ENCODE measurements around the gene KLHL13.
"Not testable (repeated sequence)": the region's sequence is repeated elsewhere in the genome, so short reads cannot be mapped to it uniquely, and the experiment has no call there.

The KLHL13 gene

DNA sequence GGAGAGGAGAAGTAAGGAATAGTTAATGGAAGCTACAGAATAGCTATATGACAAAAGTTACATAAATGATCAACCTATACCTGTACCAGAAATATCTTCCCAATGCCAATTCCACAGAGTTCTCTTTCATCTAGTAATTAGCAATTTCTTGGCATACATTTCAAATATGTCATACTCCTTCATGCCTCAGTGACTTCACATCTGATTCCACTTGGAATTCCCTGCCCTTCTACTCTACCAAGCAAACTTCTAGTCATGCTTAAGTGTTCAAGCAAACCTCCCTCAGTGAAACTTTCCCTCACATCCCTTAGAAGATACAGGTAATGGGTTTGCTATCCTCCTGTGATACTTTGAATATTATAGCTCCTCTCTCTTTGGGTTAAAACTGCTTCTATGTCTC, 127.1 kb downstream of the KLHL13 start:
- peak; percentile 25 for DNase-seq

GRCh38 chrX:117987373-117987772, 129.2 kb downstream of the KLHL13 start:
- no peak for DNase-seq

DNA sequence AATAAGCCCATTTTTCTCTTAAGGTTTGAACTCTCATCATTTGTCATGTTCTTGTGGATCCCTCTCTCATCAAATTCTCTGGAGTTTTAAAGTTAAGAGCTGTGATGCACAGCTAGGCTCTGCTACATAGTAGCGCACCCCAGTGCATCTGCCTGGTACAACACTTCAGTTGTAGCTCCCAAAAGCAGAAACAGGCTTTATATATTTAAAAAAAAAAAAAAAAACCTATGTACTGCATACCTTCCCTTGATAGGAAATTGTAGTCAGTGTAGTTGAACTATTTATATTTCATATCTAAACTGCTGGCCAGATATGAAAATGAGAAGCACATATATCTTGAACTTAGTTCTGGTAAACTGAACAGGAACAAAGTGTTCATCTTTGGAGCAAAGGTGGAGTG, 131.4 kb downstream of the KLHL13 start:
- DNase-seq = no peak

DNA sequence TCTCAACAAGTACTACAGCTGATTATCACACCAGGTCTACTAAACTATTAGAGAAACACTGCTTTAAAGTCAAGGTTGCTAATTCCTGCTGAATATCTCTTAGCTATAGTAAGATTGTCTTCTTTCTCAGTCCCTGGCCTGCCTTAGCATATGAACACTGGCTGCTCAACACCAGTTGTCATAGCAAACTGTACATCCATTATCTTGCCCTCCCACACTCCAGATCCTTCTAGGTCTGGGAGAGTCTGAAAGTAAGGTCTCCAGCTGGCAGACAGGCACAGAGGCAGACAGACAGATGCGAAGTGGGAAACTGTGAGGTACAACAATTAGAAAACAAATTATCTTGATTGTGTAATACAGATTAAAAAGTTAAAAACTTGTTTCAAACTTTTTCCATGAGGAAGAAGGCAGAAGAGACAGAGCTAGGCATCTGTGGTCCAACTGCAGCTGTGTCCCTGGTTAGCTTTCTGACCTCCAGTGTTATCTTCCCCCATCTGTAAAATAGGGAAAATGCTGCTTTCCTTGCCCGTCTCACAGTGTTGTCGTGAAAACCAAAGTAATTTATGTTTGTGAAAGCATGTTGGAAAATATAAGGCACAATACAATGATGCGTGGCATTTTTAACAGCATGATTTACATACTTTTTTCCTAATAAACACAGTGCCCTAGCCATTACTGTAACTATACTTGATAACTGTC, 133.8 kb downstream of the KLHL13 start:
- DNase-seq = no peak

DNA sequence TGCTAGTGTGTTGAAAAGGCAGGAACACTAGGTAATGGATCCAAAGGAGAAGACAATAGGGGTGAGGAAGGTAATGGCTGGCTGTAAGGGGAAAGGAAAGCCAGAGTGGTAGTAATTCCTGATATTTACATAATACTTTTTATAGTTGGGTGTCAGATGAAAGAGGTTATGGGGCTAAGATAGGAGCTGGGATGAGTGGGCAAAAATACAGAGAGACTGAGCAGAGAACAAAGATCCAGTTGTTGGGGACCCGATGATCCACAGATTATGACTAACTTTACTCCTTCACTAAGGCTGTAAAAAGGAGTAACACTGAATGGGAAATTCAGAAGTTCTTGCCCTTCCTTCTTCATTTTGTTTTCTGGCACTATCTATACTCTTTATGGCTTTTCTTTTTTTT, 138.2 kb downstream of the KLHL13 start:
- no peak for DNase-seq

GRCh38 chrX:117977526-117977925, 139.1 kb downstream of the KLHL13 start:
- no peak for DNase-seq

DNA sequence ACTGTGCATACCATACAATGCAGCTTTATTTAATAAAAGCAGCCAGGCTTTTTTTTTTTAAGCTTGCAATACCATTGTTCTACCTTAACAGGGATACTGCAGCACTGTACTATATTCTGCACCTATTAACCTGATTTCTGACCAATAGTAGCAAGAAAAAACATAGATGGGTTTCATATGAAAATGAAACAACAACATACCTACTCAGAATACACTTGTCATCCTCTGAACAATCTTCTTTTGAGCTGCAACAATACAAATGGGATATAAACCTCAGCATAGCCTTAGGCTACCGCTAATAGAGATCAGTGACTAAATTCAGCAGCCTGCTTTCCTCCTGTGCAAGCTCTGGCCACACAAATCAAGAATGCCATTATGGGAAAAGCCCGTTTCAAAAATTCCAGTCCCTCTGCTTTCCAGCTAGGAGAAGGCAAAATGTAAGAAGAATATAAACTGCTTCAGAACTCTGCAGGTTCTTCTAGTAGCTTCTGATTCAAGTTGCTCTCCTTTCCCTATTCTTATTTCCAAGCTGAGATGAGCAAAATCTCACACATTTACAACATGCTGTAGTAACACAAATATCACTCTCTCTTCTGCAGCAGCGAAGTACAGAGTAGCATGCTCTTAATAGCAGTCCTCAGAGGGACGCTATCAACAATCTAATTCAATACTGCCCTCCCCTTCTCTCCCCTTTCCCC, 143.4 kb downstream of the KLHL13 start:
- DNase-seq = no peak

- no peak for DNase-seq
Observed at GRCh38 chrX:117972711-117973109, 143.9 kb downstream of the KLHL13 start.

- no peak for DNase-seq
Observed at GRCh38 chrX:117969782-117970181, 146.8 kb downstream of the KLHL13 start.

DNA sequence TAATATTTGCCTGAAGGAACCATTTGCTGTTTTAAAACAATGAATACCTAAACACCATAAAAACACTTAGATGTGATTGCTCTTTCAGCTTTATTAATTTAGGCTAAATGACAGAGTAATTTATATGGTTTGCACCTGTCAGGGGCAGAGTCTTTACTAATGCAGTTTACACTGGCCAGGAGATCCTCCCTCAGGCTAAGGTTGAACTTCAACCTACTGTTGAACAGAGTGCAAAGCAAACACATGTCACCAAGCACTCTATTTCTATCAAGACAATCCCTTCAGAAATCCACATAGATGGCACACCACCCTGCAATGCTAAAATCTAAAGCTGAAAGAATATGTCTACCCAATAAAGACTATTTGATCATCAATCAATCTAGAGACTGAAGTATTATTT, 147.3 kb downstream of the KLHL13 start:
- DNase-seq = peak; percentile 72

- DNase-seq = no peak
Observed at GRCh38 chrX:117959045-117959444, 157.6 kb downstream of the KLHL13 start.

GRCh38 chrX:117957128-117957527, 159.5 kb downstream of the KLHL13 start:
- DNase-seq = no peak

DNA sequence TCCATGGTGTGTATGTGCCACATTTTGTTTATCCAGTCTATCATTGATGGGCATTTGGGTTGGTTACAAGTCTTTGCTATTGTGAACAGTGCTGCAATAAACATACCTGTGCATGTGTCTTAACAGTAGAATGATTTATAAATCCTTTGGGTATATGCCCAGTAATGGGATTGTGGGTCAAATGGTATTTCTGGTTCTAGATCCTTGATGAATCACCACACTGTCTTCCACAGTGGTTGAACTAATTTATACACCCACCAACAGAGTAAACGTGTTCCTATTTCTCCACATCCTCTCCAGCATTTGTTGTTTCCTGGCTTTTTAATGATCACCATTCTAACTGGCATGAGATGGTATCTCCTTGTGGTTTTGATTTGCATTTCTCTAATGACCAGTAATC, 177.3 kb downstream of the KLHL13 start:
- DNase-seq = not testable (repeated sequence)

- no peak for DNase-seq
Observed at GRCh38 chrX:117936118-117936517, 180.5 kb downstream of the KLHL13 start.

DNA sequence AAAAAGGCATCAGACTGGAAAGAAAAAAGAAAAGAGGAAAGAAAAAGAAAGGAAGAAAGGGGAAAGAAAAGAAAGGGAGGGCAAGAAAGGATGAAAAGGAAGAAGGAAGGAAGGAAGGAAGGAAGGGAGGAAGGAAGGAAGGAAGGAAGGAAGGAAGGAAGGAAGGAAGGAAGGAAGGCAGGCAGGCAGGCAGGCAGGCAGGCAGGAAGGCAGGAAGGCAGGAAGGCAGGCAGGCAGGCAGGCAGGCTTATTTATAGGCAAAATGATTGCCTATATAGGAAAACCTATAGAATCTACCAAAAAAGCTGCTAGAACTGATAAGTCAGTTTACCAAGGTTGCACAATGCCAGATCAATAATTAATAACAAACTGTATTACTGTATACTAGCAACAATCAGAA, 186.5 kb downstream of the KLHL13 start:
- DNase-seq = not testable (repeated sequence)

- DNase-seq = no peak
Observed at GRCh38 chrX:117919755-117920154, 196.9 kb downstream of the KLHL13 start.

- DNase-seq = no peak
Observed at GRCh38 chrX:117910216-117910615, 206.4 kb downstream of the KLHL13 start.

- no peak for DNase-seq
Observed at GRCh38 chrX:117898226-117898625, 218.4 kb downstream of the KLHL13 start.

- DNase-seq = no peak
Observed at GRCh38 chrX:117895418-117895817, 221.2 kb downstream of the KLHL13 start.

GRCh38 chrX:117892469-117892868, 224.1 kb downstream of the KLHL13 start:
- no peak for DNase-seq

DNA sequence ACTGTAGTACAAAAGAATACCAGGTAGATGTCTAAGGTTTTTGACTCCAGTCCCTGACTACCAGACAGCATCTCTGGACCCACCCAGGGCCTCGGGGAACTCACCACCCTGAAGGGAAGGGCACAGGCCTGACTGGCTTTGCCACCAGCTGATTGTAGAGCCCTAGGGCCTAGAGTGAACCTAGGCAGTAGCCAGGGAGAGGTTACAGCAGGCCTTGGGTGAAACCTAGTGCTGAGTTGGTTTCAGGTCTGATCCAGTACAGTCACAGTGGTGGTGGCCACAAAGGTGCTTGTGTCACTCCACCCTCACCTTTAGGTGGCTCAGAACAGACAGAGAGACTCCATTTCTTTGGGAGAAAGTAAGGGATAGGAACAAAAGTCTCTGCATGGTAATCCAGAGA, 244.8 kb downstream of the KLHL13 start:
- DNase-seq = no peak

- DNase-seq = no peak
Observed at GRCh38 chrX:117860517-117860916, 256.1 kb downstream of the KLHL13 start.

DNA sequence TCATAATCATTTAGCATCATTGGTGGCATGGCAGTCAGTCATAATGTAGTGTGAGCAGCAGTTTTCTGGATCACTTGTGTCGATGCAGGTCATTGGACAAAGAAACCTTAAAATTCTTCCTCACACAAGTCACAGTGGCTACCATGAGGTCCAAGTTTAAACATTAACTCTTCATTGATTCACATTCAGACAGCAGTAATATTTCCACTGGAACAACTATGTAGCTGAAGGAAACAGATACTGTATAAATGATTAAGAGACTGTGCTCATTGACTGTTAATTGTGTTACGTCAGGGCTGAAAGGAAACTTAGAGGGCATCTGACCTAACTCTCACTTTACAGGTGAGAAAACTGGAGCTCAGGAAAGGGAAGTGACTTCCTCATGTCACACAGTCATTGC, 261.8 kb downstream of the KLHL13 start:
- no peak for DNase-seq

GRCh38 chrX:117851025-117851424, 265.6 kb downstream of the KLHL13 start:
- no peak for DNase-seq
